K562 (cell line): ENCODE measurements around the gene SUMF2. TPM values are rescaled to one million over a fixed set of nuclear protein-coding genes. Genes with fewer than 3 reads are reported as not detected.

Experiments used
- CHD4 ChIP-seq: fragments of 200-600 bp; sonication (generic); IDR thresholded peaks from 3 replicates; pipeline ENCODE4 v1.6.1; 2012; ENCODE audit warnings: low read depth, mild to moderate bottlenecking, mixed read lengths, low read length, inconsistent platforms; ENCODE audit not compliant: insufficient read depth, insufficient replicate concordance, poor library complexity, severe bottlenecking
- FIP1L1 ChIP-seq: fragments of 200-400 bp; formaldehyde crosslinking; IDR thresholded peaks from 2 replicates; pipeline ENCODE4 v1.6.1; 2018; ENCODE audit warnings: mild to moderate bottlenecking, low read depth, low read length; ENCODE audit not compliant: poor library complexity, severe bottlenecking
- HDAC8 ChIP-seq: fragments of 450-650 bp; IDR thresholded peaks from 2 replicates; pipeline ENCODE4 v1.6.1; 2016; ENCODE audit warnings: mild to moderate bottlenecking, missing genetic modification characterization, moderate library complexity, missing compliant biosample characterization
- NFYB ChIP-seq: IDR thresholded peaks from 2 replicates; pipeline ENCODE4 v1.6.1; 2011; ENCODE audit warnings: mild to moderate bottlenecking, moderate library complexity; ENCODE audit not compliant: insufficient read length; ENCODE audit errors: extremely low read depth
- ZBED1 ChIP-seq: IDR thresholded peaks from 2 replicates; pipeline ENCODE4 v1.6.1; 2014
- ZNF217 ChIP-seq: sonication (generic); formaldehyde crosslinking; IDR thresholded peaks from 2 replicates; pipeline ENCODE4 v1.8.0; 2022; ENCODE audit warnings: mild to moderate bottlenecking, missing genetic modification reagents
- polyA plus RNA-seq, 8 experiments: library from polyadenylated mRNA; depleted of rRNA in 4 of 8; stranded (reverse) in 5 of 8; unstranded in 3 of 8; fragments of >200 nt; fragmentation: Nextera tagmentation in 2 of 8; fragmentation: Illumina TruSeq in 1 of 8; extraction: Ambion mirVana in 2 of 8; extraction: Trizol in 1 of 8; gene quantifications; 2 replicates each; pipeline versions ENCODE4 v1.2.1 to v1.2.3, GENCODE V29; 2011 to 2014; ENCODE audit warnings: inconsistent platforms in 1 of 8, missing spikeins in 1 of 8
- total RNA-seq, 7 experiments: library from RNA; depleted of rRNA in 6 of 7; stranded (reverse); fragments of >200 nt in 6 of 7; fragmentation: Illumina TruSeq in 2 of 7; extraction: Trizol in 2 of 7; gene quantifications; 2 replicates each; pipeline versions ENCODE4 v1.2.1 to v1.2.3, GENCODE V29; 2011 to 2021; ENCODE audit warnings: low replicate concordance in 1 of 7
- TF ChIP-seq, protein P1 (sequence below): fragments of 250-450 bp; sonication (Bioruptor Pico); IDR thresholded peaks from 2 replicates; pipeline ENCODE4 v1.8.0; 2021; ENCODE audit warnings: borderline replicate concordance, mild to moderate bottlenecking, moderate library complexity; ENCODE audit not compliant: poor library complexity, severe bottlenecking
- TF ChIP-seq, protein P2 (sequence below): fragments of 450-650 bp; conservative IDR thresholded peaks from 2 replicates; pipeline ENCODE4 v1.6.1; 2016; ENCODE audit warnings: missing genetic modification characterization, low read depth, mild to moderate bottlenecking, missing compliant biosample characterization, moderate library complexity
- TF ChIP-seq, protein P3 (sequence below): sonication (generic); formaldehyde crosslinking; IDR thresholded peaks from 2 replicates; pipeline ENCODE4 v1.8.0; 2022; ENCODE audit warnings: mild to moderate bottlenecking, missing genetic modification reagents
- TF ChIP-seq, protein P4 (sequence below): sonication (generic); formaldehyde crosslinking; IDR thresholded peaks from 2 replicates; pipeline ENCODE4 v1.8.0; 2023; ENCODE audit warnings: missing genetic modification reagents, mild to moderate bottlenecking, borderline replicate concordance

SUMF2 gene
- total and polyA plus RNA-seq, 9 of the 15 experiments (the other 6 are each of a cell fraction or from before 2014, with no cell fraction given) = 39.0 to 113 (median 67.7) TPM

DNA sequence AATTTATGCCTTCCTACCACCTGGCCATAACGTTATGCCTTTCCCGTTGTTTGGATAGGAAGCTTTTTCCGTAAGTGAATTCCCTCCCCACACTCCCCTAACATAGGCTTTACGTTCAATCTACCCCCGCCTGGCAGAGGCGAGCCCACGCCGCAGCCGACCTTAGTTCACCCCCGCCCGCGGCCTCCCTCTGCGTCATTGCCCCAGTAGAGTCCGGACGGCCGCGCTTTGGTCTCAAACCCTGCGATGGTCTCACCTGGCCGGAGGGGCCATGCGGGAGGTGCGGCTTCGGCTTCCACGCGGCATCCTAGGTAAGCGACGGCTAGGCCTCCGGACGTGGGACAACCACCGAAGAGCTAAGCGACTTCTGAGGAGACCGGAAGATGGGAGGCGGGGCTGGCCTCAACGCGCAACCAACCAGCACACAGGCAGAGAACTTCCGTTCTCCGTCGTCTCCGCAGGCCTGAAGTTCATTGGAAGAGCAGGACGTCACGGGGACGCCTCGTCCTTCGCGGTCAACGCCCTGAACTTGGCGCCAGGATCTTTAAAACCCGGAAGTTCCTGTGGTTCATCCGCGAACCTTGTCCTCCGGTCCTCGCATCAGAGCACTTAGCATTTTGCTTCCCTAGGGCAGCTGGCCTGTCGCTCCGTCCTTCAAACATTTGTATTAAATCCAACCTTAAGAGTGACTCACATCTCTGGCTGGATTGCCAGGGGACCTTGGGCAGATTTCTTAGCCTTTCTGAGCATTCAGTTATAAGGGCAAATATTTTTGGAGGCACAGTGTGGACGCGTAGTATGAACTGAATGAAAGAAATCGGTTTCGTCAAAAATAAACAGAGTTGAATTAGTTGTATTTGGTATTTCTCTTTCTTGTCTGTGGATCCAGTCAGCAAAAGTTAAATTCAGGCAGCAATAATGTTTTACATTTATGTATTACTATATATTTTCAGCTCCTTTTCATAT lies 42.3 kb downstream of the SUMF2 start, which contains the start of gene CHCHD2 (continued):
- TF ChIP-seq CHD4 (no peak), NFYB (peak; percentile 93), FIP1L1 (peak; percentile 50), HDAC8 (no peak), ZBED1 (peak; percentile 36; the same call in 1 of the 2 replicates), ZNF217 (CRISPR knock-in tag) (no peak)
- TF ChIP-seq, protein P1, sequence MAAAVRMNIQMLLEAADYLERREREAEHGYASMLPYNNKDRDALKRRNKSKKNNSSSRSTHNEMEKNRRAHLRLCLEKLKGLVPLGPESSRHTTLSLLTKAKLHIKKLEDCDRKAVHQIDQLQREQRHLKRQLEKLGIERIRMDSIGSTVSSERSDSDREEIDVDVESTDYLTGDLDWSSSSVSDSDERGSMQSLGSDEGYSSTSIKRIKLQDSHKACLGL (CRISPR knock-in tag) = no peak
- TF ChIP-seq, protein P2, sequence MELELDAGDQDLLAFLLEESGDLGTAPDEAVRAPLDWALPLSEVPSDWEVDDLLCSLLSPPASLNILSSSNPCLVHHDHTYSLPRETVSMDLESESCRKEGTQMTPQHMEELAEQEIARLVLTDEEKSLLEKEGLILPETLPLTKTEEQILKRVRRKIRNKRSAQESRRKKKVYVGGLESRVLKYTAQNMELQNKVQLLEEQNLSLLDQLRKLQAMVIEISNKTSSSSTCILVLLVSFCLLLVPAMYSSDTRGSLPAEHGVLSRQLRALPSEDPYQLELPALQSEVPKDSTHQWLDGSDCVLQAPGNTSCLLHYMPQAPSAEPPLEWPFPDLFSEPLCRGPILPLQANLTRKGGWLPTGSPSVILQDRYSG (tag) = peak; percentile 63; the same call in 1 of the 2 replicates
- TF ChIP-seq, protein P3, sequence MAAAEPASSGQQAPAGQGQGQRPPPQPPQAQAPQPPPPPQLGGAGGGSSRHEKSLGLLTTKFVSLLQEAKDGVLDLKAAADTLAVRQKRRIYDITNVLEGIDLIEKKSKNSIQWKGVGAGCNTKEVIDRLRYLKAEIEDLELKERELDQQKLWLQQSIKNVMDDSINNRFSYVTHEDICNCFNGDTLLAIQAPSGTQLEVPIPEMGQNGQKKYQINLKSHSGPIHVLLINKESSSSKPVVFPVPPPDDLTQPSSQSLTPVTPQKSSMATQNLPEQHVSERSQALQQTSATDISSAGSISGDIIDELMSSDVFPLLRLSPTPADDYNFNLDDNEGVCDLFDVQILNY (CRISPR knock-in tag) = no peak
- TF ChIP-seq, protein P4, sequence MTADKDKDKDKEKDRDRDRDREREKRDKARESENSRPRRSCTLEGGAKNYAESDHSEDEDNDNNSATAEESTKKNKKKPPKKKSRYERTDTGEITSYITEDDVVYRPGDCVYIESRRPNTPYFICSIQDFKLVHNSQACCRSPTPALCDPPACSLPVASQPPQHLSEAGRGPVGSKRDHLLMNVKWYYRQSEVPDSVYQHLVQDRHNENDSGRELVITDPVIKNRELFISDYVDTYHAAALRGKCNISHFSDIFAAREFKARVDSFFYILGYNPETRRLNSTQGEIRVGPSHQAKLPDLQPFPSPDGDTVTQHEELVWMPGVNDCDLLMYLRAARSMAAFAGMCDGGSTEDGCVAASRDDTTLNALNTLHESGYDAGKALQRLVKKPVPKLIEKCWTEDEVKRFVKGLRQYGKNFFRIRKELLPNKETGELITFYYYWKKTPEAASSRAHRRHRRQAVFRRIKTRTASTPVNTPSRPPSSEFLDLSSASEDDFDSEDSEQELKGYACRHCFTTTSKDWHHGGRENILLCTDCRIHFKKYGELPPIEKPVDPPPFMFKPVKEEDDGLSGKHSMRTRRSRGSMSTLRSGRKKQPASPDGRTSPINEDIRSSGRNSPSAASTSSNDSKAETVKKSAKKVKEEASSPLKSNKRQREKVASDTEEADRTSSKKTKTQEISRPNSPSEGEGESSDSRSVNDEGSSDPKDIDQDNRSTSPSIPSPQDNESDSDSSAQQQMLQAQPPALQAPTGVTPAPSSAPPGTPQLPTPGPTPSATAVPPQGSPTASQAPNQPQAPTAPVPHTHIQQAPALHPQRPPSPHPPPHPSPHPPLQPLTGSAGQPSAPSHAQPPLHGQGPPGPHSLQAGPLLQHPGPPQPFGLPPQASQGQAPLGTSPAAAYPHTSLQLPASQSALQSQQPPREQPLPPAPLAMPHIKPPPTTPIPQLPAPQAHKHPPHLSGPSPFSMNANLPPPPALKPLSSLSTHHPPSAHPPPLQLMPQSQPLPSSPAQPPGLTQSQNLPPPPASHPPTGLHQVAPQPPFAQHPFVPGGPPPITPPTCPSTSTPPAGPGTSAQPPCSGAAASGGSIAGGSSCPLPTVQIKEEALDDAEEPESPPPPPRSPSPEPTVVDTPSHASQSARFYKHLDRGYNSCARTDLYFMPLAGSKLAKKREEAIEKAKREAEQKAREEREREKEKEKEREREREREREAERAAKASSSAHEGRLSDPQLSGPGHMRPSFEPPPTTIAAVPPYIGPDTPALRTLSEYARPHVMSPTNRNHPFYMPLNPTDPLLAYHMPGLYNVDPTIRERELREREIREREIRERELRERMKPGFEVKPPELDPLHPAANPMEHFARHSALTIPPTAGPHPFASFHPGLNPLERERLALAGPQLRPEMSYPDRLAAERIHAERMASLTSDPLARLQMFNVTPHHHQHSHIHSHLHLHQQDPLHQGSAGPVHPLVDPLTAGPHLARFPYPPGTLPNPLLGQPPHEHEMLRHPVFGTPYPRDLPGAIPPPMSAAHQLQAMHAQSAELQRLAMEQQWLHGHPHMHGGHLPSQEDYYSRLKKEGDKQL (CRISPR knock-in tag) = no peak
